GM12892 (cell line): Measurements from ENCODE around the gene NPTXR.

Source experiments
- POLR2A ChIP-seq: IDR thresholded peaks from 2 replicates; pipeline ENCODE4 v1.6.1; 2011; ENCODE audit warnings: low read depth, low read length, control low read depth
- POLR2AphosphoS5 ChIP-seq: IDR thresholded peaks from 2 replicates; pipeline ENCODE4 v1.6.1; 2011; ENCODE audit warnings: low read depth, low read length, control low read depth
- TAF1 ChIP-seq: IDR thresholded peaks from 2 replicates; pipeline ENCODE4 v1.6.1; 2011; ENCODE audit warnings: low read depth, mild to moderate bottlenecking, control low read depth, low read length, borderline replicate concordance

GRCh38 chr22:38844315-38845003 is 631 bp upstream of the NPTXR start:
- TF ChIP-seq POLR2A (no peak), POLR2AphosphoS5 (no peak), TAF1 (no peak)
